Measurements from ENCODE around the gene KRT75. TPM values are rescaled to one million over a fixed set of nuclear protein-coding genes. Genes with fewer than 3 reads are reported as not detected.

Gene KRT75
- total RNA-seq (not detected), polyA plus RNA-seq (ENCODE audit: insufficient read depth in 1 of 8, insufficient read length in 8 of 8, low replicate concordance in 1 of 8) (not detected)
- long read RNA-seq, donor 1: 0 reads
- long read RNA-seq, donor 2: 0 reads
- long read RNA-seq, donor 3: 0 reads
- long read RNA-seq, donor 4: 0 reads
- long read RNA-seq, donor 5: 0 reads
- long read RNA-seq, donor 6: 0 reads
- long read RNA-seq, donor 7: 0 reads
- long read RNA-seq, donor 8: 0 reads
- long read RNA-seq, donor 9: 0 reads
- long read RNA-seq, donor 10: 0 reads
- long read RNA-seq, donor 11: 0 reads

GRCh38 chr12:52434081-52434733, at the start of gene KRT75:
KRT75 (minus strand) TSS chr12:52434371; CDS start chr12:52434304, 67 bp downstream.
- Histone ChIP-seq H3K36me3 (ENCODE audit: control insufficient read depth, insufficient read depth, low read length) (no peaks in the 10 kb centered on the region), H3K4me1 (ENCODE audit: control insufficient read depth, insufficient read depth, low read length) (no peaks in the 10 kb centered on the region), H3K27me3 (ENCODE audit: control insufficient read depth, insufficient read depth, low read length) (peaks cover 19% of the 10 kb centered on the region), H3K27ac (ENCODE audit: low read length) (no peak within 1 kb of the TSS), H3K4me3 (ENCODE audit: low read length) (no peak within 1 kb of the TSS), H3K9me3 (replicated peaks; ENCODE audit: control insufficient read depth, low read depth, low read length) (no peaks in the 10 kb centered on the region)
- no peak for DNase-seq
- 87% methylated on average over 16 of the region's 20 CpGs for WGBS (ENCODE audit: insufficient coverage)

- Histone ChIP-seq H3K4me3 (ENCODE audit: low read length) (no peak overlapping the region), H3K36me3 (ENCODE audit: control insufficient read depth, insufficient read depth, low read length) (no peaks in the 10 kb centered on the region), H3K9me3 (replicated peaks; ENCODE audit: control insufficient read depth, low read depth, low read length) (peaks cover 2% of the 10 kb centered on the region), H3K4me1 (ENCODE audit: control insufficient read depth, insufficient read depth, low read length) (no peaks in the 10 kb centered on the region), H3K27me3 (ENCODE audit: control insufficient read depth, insufficient read depth, low read length) (peaks cover 6% of the 10 kb centered on the region), H3K27ac (ENCODE audit: low read length) (no peak overlapping the region)
- WGBS (ENCODE audit: insufficient coverage): 53% methylated on average over 2 of the region's 3 CpGs
- no peak for DNase-seq
These were observed 45.9 kb upstream of the KRT75 start for GRCh38 chr12:52480073-52480472.

GRCh38 chr12:52477651-52478050, 43.5 kb upstream of the KRT75 start:
- DNase-seq: no peak
- H3K27ac ChIP-seq (ENCODE audit: low read length): no peak overlapping the region
- H3K4me1 ChIP-seq (ENCODE audit: control insufficient read depth, insufficient read depth, low read length): no peaks in the 10 kb centered on the region
- no peaks in the 10 kb centered on the region for H3K9me3 ChIP-seq (replicated peaks; ENCODE audit: control insufficient read depth, low read depth, low read length)
- no peak overlapping the region for H3K4me3 ChIP-seq (ENCODE audit: low read length)
- H3K36me3 ChIP-seq (ENCODE audit: control insufficient read depth, insufficient read depth, low read length): no peaks in the 10 kb centered on the region
- WGBS (ENCODE audit: insufficient coverage): no CpG with 5 or more reads among the region's 2 CpGs
- H3K27me3 ChIP-seq (ENCODE audit: control insufficient read depth, insufficient read depth, low read length): peaks cover 7% of the 10 kb centered on the region

- no CpG with 5 or more reads among the region's 2 CpGs for WGBS (ENCODE audit: insufficient coverage)
- Histone ChIP-seq H3K9me3 (replicated peaks; ENCODE audit: control insufficient read depth, low read depth, low read length) (no peaks in the 10 kb centered on the region), H3K36me3 (ENCODE audit: control insufficient read depth, insufficient read depth, low read length) (no peaks in the 10 kb centered on the region), H3K4me3 (ENCODE audit: low read length) (no peak overlapping the region), H3K27me3 (ENCODE audit: control insufficient read depth, insufficient read depth, low read length) (peaks cover 2% of the 10 kb centered on the region), H3K4me1 (ENCODE audit: control insufficient read depth, insufficient read depth, low read length) (no peaks in the 10 kb centered on the region), H3K27ac (ENCODE audit: low read length) (no peak overlapping the region)
- DNase-seq: no peak
These were observed 40.0 kb upstream of the KRT75 start for GRCh38 chr12:52474212-52474611.

GRCh38 chr12:52473768-52474167, 39.6 kb upstream of the KRT75 start, which contains the start of gene KRT6C:
KRT6C (minus strand) TSS chr12:52473805; CDS start chr12:52473737, 68 bp downstream.
- Histone ChIP-seq H3K9me3 (replicated peaks; ENCODE audit: control insufficient read depth, low read depth, low read length) (no peaks in the 10 kb centered on the region), H3K4me3 (ENCODE audit: low read length) (no peak within 1 kb of the TSS), H3K4me1 (ENCODE audit: control insufficient read depth, insufficient read depth, low read length) (no peaks in the 10 kb centered on the region), H3K27me3 (ENCODE audit: control insufficient read depth, insufficient read depth, low read length) (peaks cover 2% of the 10 kb centered on the region), H3K36me3 (ENCODE audit: control insufficient read depth, insufficient read depth, low read length) (no peaks in the 10 kb centered on the region), H3K27ac (ENCODE audit: low read length) (no peak within 1 kb of the TSS)
- no peak for DNase-seq
- 86% methylated on average over 4 of the region's 4 CpGs for WGBS (ENCODE audit: insufficient coverage)

- DNase-seq: no peak
- Histone ChIP-seq H3K4me3 (ENCODE audit: low read length) (no peak overlapping the region), H3K9me3 (replicated peaks; ENCODE audit: control insufficient read depth, low read depth, low read length) (no peaks in the 10 kb centered on the region), H3K4me1 (ENCODE audit: control insufficient read depth, insufficient read depth, low read length) (no peaks in the 10 kb centered on the region), H3K27ac (ENCODE audit: low read length) (no peak overlapping the region), H3K27me3 (ENCODE audit: control insufficient read depth, insufficient read depth, low read length) (no peaks in the 10 kb centered on the region), H3K36me3 (ENCODE audit: control insufficient read depth, insufficient read depth, low read length) (no peaks in the 10 kb centered on the region)
- WGBS (ENCODE audit: insufficient coverage): 100% methylated on average over 1 of the region's 4 CpGs
These were observed 35.7 kb upstream of the KRT75 start for GRCh38 chr12:52469853-52470252.

GRCh38 chr12:52464897-52465296, 30.7 kb upstream of the KRT75 start:
- H3K27ac ChIP-seq (ENCODE audit: low read length): no peak overlapping the region
- no peak overlapping the region for H3K4me3 ChIP-seq (ENCODE audit: low read length)
- H3K4me1 ChIP-seq (ENCODE audit: control insufficient read depth, insufficient read depth, low read length): no peaks in the 10 kb centered on the region
- no peaks in the 10 kb centered on the region for H3K9me3 ChIP-seq (replicated peaks; ENCODE audit: control insufficient read depth, low read depth, low read length)
- H3K27me3 ChIP-seq (ENCODE audit: control insufficient read depth, insufficient read depth, low read length): peaks cover 2% of the 10 kb centered on the region
- no peak for DNase-seq
- WGBS (ENCODE audit: insufficient coverage): no CpG with 5 or more reads among the region's 2 CpGs
- no peaks in the 10 kb centered on the region for H3K36me3 ChIP-seq (ENCODE audit: control insufficient read depth, insufficient read depth, low read length)

GRCh38 chr12:52461693-52462092, 27.5 kb upstream of the KRT75 start:
- 58% methylated on average over 3 of the region's 5 CpGs for WGBS (ENCODE audit: insufficient coverage)
- Histone ChIP-seq H3K4me1 (ENCODE audit: control insufficient read depth, insufficient read depth, low read length) (no peaks in the 10 kb centered on the region), H3K9me3 (replicated peaks; ENCODE audit: control insufficient read depth, low read depth, low read length) (no peaks in the 10 kb centered on the region), H3K27ac (ENCODE audit: low read length) (no peak overlapping the region), H3K27me3 (ENCODE audit: control insufficient read depth, insufficient read depth, low read length) (peaks cover 2% of the 10 kb centered on the region), H3K36me3 (ENCODE audit: control insufficient read depth, insufficient read depth, low read length) (no peaks in the 10 kb centered on the region), H3K4me3 (ENCODE audit: low read length) (no peak overlapping the region)
- DNase-seq: no peak

- Histone ChIP-seq H3K27ac (ENCODE audit: low read length) (no peak overlapping the region), H3K27me3 (ENCODE audit: control insufficient read depth, insufficient read depth, low read length) (peaks cover 2% of the 10 kb centered on the region), H3K4me1 (ENCODE audit: control insufficient read depth, insufficient read depth, low read length) (no peaks in the 10 kb centered on the region), H3K4me3 (ENCODE audit: low read length) (no peak overlapping the region), H3K36me3 (ENCODE audit: control insufficient read depth, insufficient read depth, low read length) (no peaks in the 10 kb centered on the region), H3K9me3 (replicated peaks; ENCODE audit: control insufficient read depth, low read depth, low read length) (no peaks in the 10 kb centered on the region)
- no peak for DNase-seq
- 83% methylated on average over 1 of the region's 5 CpGs for WGBS (ENCODE audit: insufficient coverage)
These were observed 24.7 kb upstream of the KRT75 start for GRCh38 chr12:52458861-52459260.

GRCh38 chr12:52455821-52456220, 21.6 kb upstream of the KRT75 start:
- no peaks in the 10 kb centered on the region for H3K4me1 ChIP-seq (ENCODE audit: control insufficient read depth, insufficient read depth, low read length)
- no peak for DNase-seq
- H3K36me3 ChIP-seq (ENCODE audit: control insufficient read depth, insufficient read depth, low read length): no peaks in the 10 kb centered on the region
- H3K27ac ChIP-seq (ENCODE audit: low read length): no peak overlapping the region
- no peaks in the 10 kb centered on the region for H3K27me3 ChIP-seq (ENCODE audit: control insufficient read depth, insufficient read depth, low read length)
- WGBS (ENCODE audit: insufficient coverage): no CpG with 5 or more reads among the region's 1 CpG
- no peaks in the 10 kb centered on the region for H3K9me3 ChIP-seq (replicated peaks; ENCODE audit: control insufficient read depth, low read depth, low read length)
- no peak overlapping the region for H3K4me3 ChIP-seq (ENCODE audit: low read length)

Data from muscle of leg (tissue), 16 donors.